Measurements from ENCODE around the gene ZC3H7A. TPM values are rescaled to one million over a fixed set of nuclear protein-coding genes. Genes with fewer than 3 reads are reported as not detected.
A peak's percentile ranks its signal among the peaks of the same experiment; 100 is the strongest.

The ZC3H7A gene
- total and polyA plus RNA-seq, 2 of the 13 experiments (the other 11 are each of a cell fraction or from before 2014, with no cell fraction given): 29.2 to 36.8 TPM

DNA sequence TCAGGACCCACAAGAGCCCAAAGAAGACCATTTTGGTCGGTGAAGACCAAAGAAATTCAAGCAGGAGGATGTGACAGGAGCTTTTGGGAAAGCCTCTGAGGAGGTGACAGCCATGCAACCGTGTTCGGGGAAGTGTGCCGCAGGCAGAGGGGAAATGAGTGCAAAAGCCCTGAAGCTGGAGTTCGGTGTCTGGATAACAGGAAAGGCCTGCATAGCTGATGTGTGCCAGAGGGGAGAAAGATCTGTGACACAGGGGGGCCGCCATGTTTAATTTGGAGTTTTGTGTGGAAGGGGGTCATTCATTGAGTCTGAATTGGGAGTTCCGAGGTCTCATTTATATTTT lies 870 bp upstream of the ZC3H7A start (continued):
- no peak for TF ChIP-seq FOXP4 (CRISPR knock-in tag; IDR thresholded peaks at IDR 0.05)
- TF ChIP-seq KDM5A (IDR thresholded peaks at IDR 0.05; ENCODE audit: borderline replicate concordance, low read length): peak; percentile 16
- TF ChIP-seq GATAD2A (CRISPR knock-in tag; IDR thresholded peaks at IDR 0.05): no peak
- no peak for TF ChIP-seq ZIK1 (CRISPR knock-in tag; IDR thresholded peaks at IDR 0.05; ENCODE audit: borderline replicate concordance, low read depth)
- TF ChIP-seq ZNF558 (CRISPR knock-in tag; IDR thresholded peaks at IDR 0.05; ENCODE audit: borderline replicate concordance): no peak
- no peak; the same call in none of the 2 replicates for TF ChIP-seq ZNF547 (CRISPR knock-in tag; IDR thresholded peaks at IDR 0.05)
- no peak for TF ChIP-seq ZNF678 (CRISPR knock-in tag; IDR thresholded peaks at IDR 0.05)
- TF ChIP-seq, protein P1, sequence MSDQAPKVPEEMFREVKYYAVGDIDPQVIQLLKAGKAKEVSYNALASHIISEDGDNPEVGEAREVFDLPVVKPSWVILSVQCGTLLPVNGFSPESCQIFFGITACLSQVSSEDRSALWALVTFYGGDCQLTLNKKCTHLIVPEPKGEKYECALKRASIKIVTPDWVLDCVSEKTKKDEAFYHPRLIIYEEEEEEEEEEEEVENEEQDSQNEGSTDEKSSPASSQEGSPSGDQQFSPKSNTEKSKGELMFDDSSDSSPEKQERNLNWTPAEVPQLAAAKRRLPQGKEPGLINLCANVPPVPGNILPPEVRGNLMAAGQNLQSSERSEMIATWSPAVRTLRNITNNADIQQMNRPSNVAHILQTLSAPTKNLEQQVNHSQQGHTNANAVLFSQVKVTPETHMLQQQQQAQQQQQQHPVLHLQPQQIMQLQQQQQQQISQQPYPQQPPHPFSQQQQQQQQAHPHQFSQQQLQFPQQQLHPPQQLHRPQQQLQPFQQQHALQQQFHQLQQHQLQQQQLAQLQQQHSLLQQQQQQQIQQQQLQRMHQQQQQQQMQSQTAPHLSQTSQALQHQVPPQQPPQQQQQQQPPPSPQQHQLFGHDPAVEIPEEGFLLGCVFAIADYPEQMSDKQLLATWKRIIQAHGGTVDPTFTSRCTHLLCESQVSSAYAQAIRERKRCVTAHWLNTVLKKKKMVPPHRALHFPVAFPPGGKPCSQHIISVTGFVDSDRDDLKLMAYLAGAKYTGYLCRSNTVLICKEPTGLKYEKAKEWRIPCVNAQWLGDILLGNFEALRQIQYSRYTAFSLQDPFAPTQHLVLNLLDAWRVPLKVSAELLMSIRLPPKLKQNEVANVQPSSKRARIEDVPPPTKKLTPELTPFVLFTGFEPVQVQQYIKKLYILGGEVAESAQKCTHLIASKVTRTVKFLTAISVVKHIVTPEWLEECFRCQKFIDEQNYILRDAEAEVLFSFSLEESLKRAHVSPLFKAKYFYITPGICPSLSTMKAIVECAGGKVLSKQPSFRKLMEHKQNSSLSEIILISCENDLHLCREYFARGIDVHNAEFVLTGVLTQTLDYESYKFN (CRISPR knock-in tag; conservative IDR thresholded peaks at IDR 0.05): no peak
- no peak for TF ChIP-seq ARNT (IDR thresholded peaks at IDR 0.05)
- no peak for TF ChIP-seq JUND (CRISPR knock-in tag; IDR thresholded peaks at IDR 0.05)
- TF ChIP-seq, protein P2, sequence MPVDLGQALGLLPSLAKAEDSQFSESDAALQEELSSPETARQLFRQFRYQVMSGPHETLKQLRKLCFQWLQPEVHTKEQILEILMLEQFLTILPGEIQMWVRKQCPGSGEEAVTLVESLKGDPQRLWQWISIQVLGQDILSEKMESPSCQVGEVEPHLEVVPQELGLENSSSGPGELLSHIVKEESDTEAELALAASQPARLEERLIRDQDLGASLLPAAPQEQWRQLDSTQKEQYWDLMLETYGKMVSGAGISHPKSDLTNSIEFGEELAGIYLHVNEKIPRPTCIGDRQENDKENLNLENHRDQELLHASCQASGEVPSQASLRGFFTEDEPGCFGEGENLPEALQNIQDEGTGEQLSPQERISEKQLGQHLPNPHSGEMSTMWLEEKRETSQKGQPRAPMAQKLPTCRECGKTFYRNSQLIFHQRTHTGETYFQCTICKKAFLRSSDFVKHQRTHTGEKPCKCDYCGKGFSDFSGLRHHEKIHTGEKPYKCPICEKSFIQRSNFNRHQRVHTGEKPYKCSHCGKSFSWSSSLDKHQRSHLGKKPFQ (CRISPR knock-in tag; IDR thresholded peaks at IDR 0.05; ENCODE audit: insufficient replicate concordance): peak; percentile 7
- no peak for TF ChIP-seq SRY (CRISPR knock-in tag; IDR thresholded peaks at IDR 0.05)
- TF ChIP-seq HCFC1 (IDR thresholded peaks at IDR 0.05; ENCODE audit: low read depth, low read length): no peak
- TF ChIP-seq ETV5 (CRISPR knock-in tag; IDR thresholded peaks at IDR 0.05; ENCODE audit: borderline replicate concordance): no peak
- TF ChIP-seq ZNF225 (CRISPR knock-in tag; IDR thresholded peaks at IDR 0.05): no peak
- TF ChIP-seq GFI1 (CRISPR knock-in tag; IDR thresholded peaks at IDR 0.05; ENCODE audit: borderline replicate concordance): no peak
- 0 out of 2 replicates have a peak, but pooled peaks have one; percentile 20 for TF ChIP-seq KLF12 (CRISPR knock-in tag; IDR thresholded peaks at IDR 0.05; ENCODE audit: borderline replicate concordance)
- 0 out of 2 replicates have a peak, but pooled peaks have one; percentile 3 for TF ChIP-seq ATAD3A (CRISPR knock-in tag; IDR thresholded peaks at IDR 0.05)
- TF ChIP-seq MXD1 (CRISPR knock-in tag; IDR thresholded peaks at IDR 0.05): no peak
- no peak for TF ChIP-seq ZNF234 (CRISPR knock-in tag; conservative IDR thresholded peaks at IDR 0.05)
- 0 out of 2 replicates have a peak, but pooled peaks have one; percentile 82 for TF ChIP-seq HOXA9 (CRISPR knock-in tag; IDR thresholded peaks at IDR 0.05; ENCODE audit: borderline replicate concordance)
- no peak for TF ChIP-seq ZBTB39 (CRISPR knock-in tag; IDR thresholded peaks at IDR 0.05)

Measured in HepG2 (cell line).